A549 (cell line): ENCODE measurements around the gene BNC2. TPM values are rescaled to one million over a fixed set of nuclear protein-coding genes. Genes with fewer than 3 reads are reported as not detected.

Source experiments
- ATAC-seq, 2 experiments: fragments of 200-7000 bp in 1 of 2; fragments of >200 bp in 1 of 2; cut with Nextera tagmentation in 1 of 2; cut with Tn5 transposase in 1 of 2; 3 replicates each; pipeline versions ENCODE4 v1.8.0 to v1.9.1; 2018 to 2020; ENCODE audit warnings: mild to moderate bottlenecking in 1 of 2, moderate library complexity in 1 of 2
- CTCF ChIA-PET: fragments of 300-600 bp; sonication (Branson Sonifier 250); formaldehyde crosslinking; extraction: SDS; loops from one replicate; lab custom pipeline; 2021; ENCODE audit warnings: antibody characterized with exemption, inconsistent platforms; lab: Yijun Ruan, JAX
- POLR2A ChIA-PET: fragments of 350-600 bp; formaldehyde crosslinking; extraction: SDS; loops from one replicate; lab custom pipeline; 2021; ENCODE audit warnings: antibody characterized with exemption, inconsistent platforms; lab: Yijun Ruan, JAX
- DNase-seq, 2 experiments: peaks; one replicate each; pipeline versions ENCODE4 v3.0.0 to v3.0.0-alpha.2; 2011 to 2016; ENCODE audit warnings: low read depth in 1 of 2, low spot score in 1 of 2
- FAIRE-seq: peaks from 2 replicates; lab custom pipeline; 2011; peaks lifted over from hg19 to GRCh38; lab: Jason Lieb, UNC
- H3K27ac ChIP-seq, 2 experiments: fragments of >200 bp; sonication (Bioruptor Twin); formaldehyde crosslinking; 3 replicates each; pipeline ENCODE4 v1.5.1; 2016 to 2017
- H3K4me1 ChIP-seq: fragments of >200 bp; sonication (Bioruptor Twin); formaldehyde crosslinking; 3 replicates; pipeline ENCODE4 v1.6.1; 2016
- H3K4me2 ChIP-seq: fragments of >200 bp; sonication (Bioruptor Twin); formaldehyde crosslinking; 3 replicates; pipeline ENCODE4 v1.6.1; 2016
- H3K4me3 ChIP-seq: fragments of >200 bp; sonication (Bioruptor Twin); formaldehyde crosslinking; 3 replicates; pipeline ENCODE4 v1.5.1; 2016
- H3K9me3 ChIP-seq: fragments of >200 bp; sonication (Bioruptor Twin); formaldehyde crosslinking; 3 replicates; pipeline ENCODE4 v1.6.1; 2016
- CEBPB ChIP-seq, 2 experiments: fragments of >200 bp in 1 of 2; sonication (Bioruptor Twin) in 1 of 2; formaldehyde crosslinking in 1 of 2; IDR thresholded peaks; 2 replicates each; pipeline ENCODE4 v1.6.1; 2012 to 2016
- CTCF ChIP-seq: fragments of >200 bp; sonication (Bioruptor Twin); formaldehyde crosslinking; IDR thresholded peaks from 3 replicates; pipeline ENCODE4 v1.5.1; 2016
- EP300 ChIP-seq, 2 experiments: fragments of >200 bp; sonication (Bioruptor Twin); formaldehyde crosslinking; IDR thresholded peaks; 2 replicates in 1 of 2; 3 replicates in 1 of 2; pipeline ENCODE4 v1.6.1; 2016 to 2017
- FOSB ChIP-seq: fragments of 250-450 bp; sonication (Bioruptor Pico); IDR thresholded peaks from 2 replicates; pipeline ENCODE4 v1.5.0; 2020; ENCODE audit warnings: mild to moderate bottlenecking, moderate library complexity
- FOSL2 ChIP-seq, 2 experiments: fragments of 450-650 bp in 1 of 2; fragments of >200 bp in 1 of 2; sonication (Bioruptor Twin) in 1 of 2; formaldehyde crosslinking; IDR thresholded peaks; 2 replicates each; pipeline versions ENCODE4 v1.5.0 to v1.6.1; 2016 to 2020; ENCODE audit warnings: mild to moderate bottlenecking in 1 of 2, moderate library complexity in 1 of 2
- GATA3 ChIP-seq: IDR thresholded peaks from 2 replicates; pipeline ENCODE4 v1.6.1; 2012; ENCODE audit warnings: borderline replicate concordance
- HES2 ChIP-seq: fragments of >200 bp; sonication (Bioruptor Twin); formaldehyde crosslinking; IDR thresholded peaks from 2 replicates; pipeline ENCODE4 v1.6.1; 2016
- HEYL ChIP-seq: fragments of 250-450 bp; sonication (Bioruptor Pico); IDR thresholded peaks from 2 replicates; pipeline ENCODE4 v1.8.0; 2021; ENCODE audit warnings: mild to moderate bottlenecking, moderate library complexity
- HOXB5 ChIP-seq: fragments of 250-450 bp; sonication (Bioruptor Pico); IDR thresholded peaks from 2 replicates; pipeline ENCODE4 v1.5.0; 2020; ENCODE audit warnings: mild to moderate bottlenecking, moderate library complexity
- JUN ChIP-seq, 2 experiments: fragments of >200 bp; sonication (Bioruptor Twin); formaldehyde crosslinking; IDR thresholded peaks; 2 replicates in 1 of 2; 3 replicates in 1 of 2; pipeline ENCODE4 v1.6.1; 2016 to 2017
- MAFK ChIP-seq: fragments of 450-650 bp; IDR thresholded peaks from 2 replicates; pipeline ENCODE4 v1.6.1; 2014; ENCODE audit not compliant: partially characterized antibody
- MAZ ChIP-seq: fragments of 150-350 bp; IDR thresholded peaks from 2 replicates; pipeline ENCODE4 v1.6.1; 2014; ENCODE audit warnings: antibody characterized with exemption, low read depth, low read length, borderline replicate concordance
- MYC ChIP-seq: IDR thresholded peaks from 2 replicates; pipeline ENCODE4 v1.6.1; 2012; ENCODE audit warnings: mild to moderate bottlenecking, inconsistent platforms, low read length, improper control_type of control experiment, borderline replicate concordance
- NR3C1 ChIP-seq: fragments of >200 bp; sonication (Bioruptor Twin); formaldehyde crosslinking; IDR thresholded peaks from 3 replicates; pipeline ENCODE4 v1.6.1; 2017
- PBX3 ChIP-seq: IDR thresholded peaks from 2 replicates; pipeline ENCODE4 v1.6.1; 2012
- PHF8 ChIP-seq: fragments of 200-600 bp; sonication (generic); IDR thresholded peaks from 2 replicates; pipeline ENCODE4 v1.6.1; 2016; ENCODE audit warnings: low read depth, mild to moderate bottlenecking, antibody characterized with exemption, moderate library complexity, borderline replicate concordance
- POLR2A ChIP-seq: IDR thresholded peaks from 2 replicates; pipeline ENCODE4 v1.6.1; 2012; ENCODE audit warnings: mild to moderate bottlenecking, low read length
- RCOR1 ChIP-seq: fragments of 150-350 bp; IDR thresholded peaks from 2 replicates; pipeline ENCODE4 v1.6.1; 2014; ENCODE audit warnings: antibody characterized with exemption, low read length, low read depth
- SMC3 ChIP-seq: fragments of >200 bp; sonication (Bioruptor Twin); formaldehyde crosslinking; IDR thresholded peaks from 3 replicates; pipeline ENCODE4 v1.6.1; 2018; ENCODE audit warnings: inconsistent platforms
- USF2 ChIP-seq: fragments of 450-650 bp; IDR thresholded peaks from 2 replicates; pipeline ENCODE4 v1.6.1; 2014; ENCODE audit warnings: antibody characterized with exemption
- ZC3H11A ChIP-seq: fragments of 450-650 bp; IDR thresholded peaks from 2 replicates; pipeline ENCODE4 v1.6.1; 2014; ENCODE audit warnings: antibody characterized with exemption, mild to moderate bottlenecking
- WGBS: methylation state at CpG from one replicate; pipeline ENCODE4 v1.1.6; 2017; ENCODE audit errors: missing lambda C conversion rate; 5-methylcytosine and 5-hydroxymethylcytosine counted together
- polyA plus RNA-seq, 4 experiments: library from polyadenylated mRNA; depleted of rRNA in 3 of 4; stranded (reverse); fragments of >200 nt; fragmentation: RNase III in 1 of 4; extraction: RNeasy Plus Mini Kit Qiagen cat#74134 plus additional on column Dnase treatment in 1 of 4; gene quantifications; 2 replicates in 3 of 4; 3 replicates in 1 of 4; pipeline ENCODE4 v1.2.3, GENCODE V29; 2011 to 2017
- TF ChIP-seq, protein P1 (sequence below): fragments of >200 bp; sonication (Bioruptor Twin); formaldehyde crosslinking; IDR thresholded peaks from 3 replicates; pipeline ENCODE4 v1.6.1; 2016
- TF ChIP-seq, protein P2 (sequence below): IDR thresholded peaks from 2 replicates; pipeline ENCODE4 v1.6.1; 2012
- TF ChIP-seq, protein P3 (sequence below): fragments of 250-450 bp; sonication (Bioruptor Pico); IDR thresholded peaks from 2 replicates; pipeline ENCODE4 v1.5.0; 2020; ENCODE audit warnings: low read depth, mild to moderate bottlenecking, moderate library complexity
- TF ChIP-seq, protein P4 (sequence below): IDR thresholded peaks from 2 replicates; pipeline ENCODE4 v1.6.1; 2012; ENCODE audit warnings: low read depth, borderline replicate concordance

Gene BNC2
- polyA plus RNA-seq, 2 of the 4 experiments (the other 2 are of a cell fraction) = 6.2 to 7.5 TPM

DNA sequence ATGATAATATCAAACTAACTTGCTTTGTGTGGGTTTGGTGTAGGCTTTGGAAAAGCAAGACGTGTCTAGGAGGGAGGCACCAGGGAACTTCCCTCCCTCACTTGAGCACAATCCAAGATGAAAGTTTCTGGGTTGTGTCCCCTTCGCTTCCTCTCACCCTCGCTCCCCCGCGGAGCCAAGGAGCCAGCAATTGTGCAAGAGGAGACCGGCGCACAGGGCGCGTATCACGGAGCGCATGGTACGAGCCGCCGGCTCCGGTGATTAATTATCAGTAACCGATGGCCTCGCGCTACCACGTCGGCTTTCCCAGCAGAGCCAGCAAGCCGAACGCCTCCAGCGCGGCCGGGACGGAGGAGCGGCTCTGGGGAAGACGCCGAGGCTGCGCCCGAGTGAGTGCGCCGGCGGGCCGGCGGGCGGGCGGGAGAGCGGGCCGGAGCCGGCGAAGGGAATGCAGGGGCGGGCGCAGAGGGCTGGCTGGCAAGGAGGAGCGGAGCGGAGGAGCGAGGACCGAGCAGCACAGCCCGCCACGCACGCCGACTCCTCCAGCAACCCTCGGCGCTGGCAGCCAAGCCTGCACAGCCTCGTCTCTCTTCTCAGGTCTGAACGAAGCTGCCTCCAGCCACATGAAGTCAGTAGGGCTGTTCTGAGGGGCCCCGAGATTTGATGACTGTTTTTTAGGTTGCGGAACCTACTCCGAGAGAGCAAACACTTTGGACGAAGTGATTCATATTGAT lies 143.6 kb downstream of the BNC2 start:
- H3K4me3 ChIP-seq = peak overlapping the region; percentile 52
- CTCF ChIA-PET = interaction anchor here (0.8 to 1.4 kb wide), 8 partner anchors 7 to 538 kb away, joined by 3 to 4 read pairs (median 3); no protein-coding TSS in a partner anchor
- peak; percentile 63 to 84 for DNase-seq
- peak in 1 of 2 experiments; percentile 34; a peak in 1 of 5 replicates for TF ChIP-seq EP300 (IDR thresholded peaks at IDR 0.05)
- TF ChIP-seq HES2 = no peak
- no peak for TF ChIP-seq PHF8
- TF ChIP-seq FOSL2 (IDR thresholded peaks at IDR 0.05) = no peak
- peak; percentile 2; the same call in 1 of the 2 replicates for TF ChIP-seq FOSL2 (CRISPR knock-in tag; IDR thresholded peaks at IDR 0.05)
- no peak for TF ChIP-seq CTCF
- peak in 1 of 2 experiments; percentile 93; a peak in 3 of 5 replicates for TF ChIP-seq JUN (IDR thresholded peaks at IDR 0.05)
- no peak for TF ChIP-seq RCOR1
- TF ChIP-seq HEYL (CRISPR knock-in tag) = no peak
- TF ChIP-seq MAZ = no peak
- TF ChIP-seq SMC3 = 0 out of 3 replicates have a peak, but pooled peaks have one; percentile 20
- TF ChIP-seq ZC3H11A = no peak
- TF ChIP-seq, protein P1, sequence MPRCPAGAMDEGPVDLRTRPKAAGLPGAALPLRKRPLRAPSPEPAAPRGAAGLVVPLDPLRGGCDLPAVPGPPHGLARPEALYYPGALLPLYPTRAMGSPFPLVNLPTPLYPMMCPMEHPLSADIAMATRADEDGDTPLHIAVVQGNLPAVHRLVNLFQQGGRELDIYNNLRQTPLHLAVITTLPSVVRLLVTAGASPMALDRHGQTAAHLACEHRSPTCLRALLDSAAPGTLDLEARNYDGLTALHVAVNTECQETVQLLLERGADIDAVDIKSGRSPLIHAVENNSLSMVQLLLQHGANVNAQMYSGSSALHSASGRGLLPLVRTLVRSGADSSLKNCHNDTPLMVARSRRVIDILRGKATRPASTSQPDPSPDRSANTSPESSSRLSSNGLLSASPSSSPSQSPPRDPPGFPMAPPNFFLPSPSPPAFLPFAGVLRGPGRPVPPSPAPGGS = peak; percentile 77
- TF ChIP-seq PBX3 = 0 out of 2 replicates have a peak, but pooled peaks have one; percentile 6
- TF ChIP-seq POLR2A = peak; percentile 35
- no peak for TF ChIP-seq USF2
- peak; percentile 68; the same call in 1 of the 2 replicates for TF ChIP-seq MYC
- TF ChIP-seq FOSB = no peak
- TF ChIP-seq, protein P2, sequence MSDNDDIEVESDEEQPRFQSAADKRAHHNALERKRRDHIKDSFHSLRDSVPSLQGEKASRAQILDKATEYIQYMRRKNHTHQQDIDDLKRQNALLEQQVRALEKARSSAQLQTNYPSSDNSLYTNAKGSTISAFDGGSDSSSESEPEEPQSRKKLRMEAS = peak; percentile 90
- TF ChIP-seq, protein P3, sequence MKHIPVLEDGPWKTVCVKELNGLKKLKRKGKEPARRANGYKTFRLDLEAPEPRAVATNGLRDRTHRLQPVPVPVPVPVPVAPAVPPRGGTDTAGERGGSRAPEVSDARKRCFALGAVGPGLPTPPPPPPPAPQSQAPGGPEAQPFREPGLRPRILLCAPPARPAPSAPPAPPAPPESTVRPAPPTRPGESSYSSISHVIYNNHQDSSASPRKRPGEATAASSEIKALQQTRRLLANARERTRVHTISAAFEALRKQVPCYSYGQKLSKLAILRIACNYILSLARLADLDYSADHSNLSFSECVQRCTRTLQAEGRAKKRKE (CRISPR knock-in tag) = no peak
- TF ChIP-seq CEBPB (IDR thresholded peaks at IDR 0.05) = peak; percentile 93 to 97
- no peak for TF ChIP-seq NR3C1
- no peak for TF ChIP-seq MAFK
- peak; percentile 29; the same call in 1 of the 2 replicates for TF ChIP-seq HOXB5 (CRISPR knock-in tag)
- TF ChIP-seq, protein P4, sequence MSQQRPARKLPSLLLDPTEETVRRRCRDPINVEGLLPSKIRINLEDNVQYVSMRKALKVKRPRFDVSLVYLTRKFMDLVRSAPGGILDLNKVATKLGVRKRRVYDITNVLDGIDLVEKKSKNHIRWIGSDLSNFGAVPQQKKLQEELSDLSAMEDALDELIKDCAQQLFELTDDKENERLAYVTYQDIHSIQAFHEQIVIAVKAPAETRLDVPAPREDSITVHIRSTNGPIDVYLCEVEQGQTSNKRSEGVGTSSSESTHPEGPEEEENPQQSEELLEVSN = peak; percentile 63
- no peak for TF ChIP-seq GATA3
- TF ChIP-seq, all 56 proteins: peak for 12
- Histone ChIP-seq H3K4me1 (peaks cover 50% of the 10 kb centered on the region), H3K27ac (peak overlapping the region; percentile 82 to 90), H3K4me2 (peak overlapping the region; percentile 95), H3K9me3 (no peaks in the 10 kb centered on the region)
- peak; percentile 89 to 93 for ATAC-seq
- POLR2A ChIA-PET = interaction anchor here (1.7 to 2.0 kb wide), 2 partner anchors 22 to 24 kb away, joined by 6 to 13 read pairs; no protein-coding TSS in a partner anchor
- WGBS = 4% methylated on average over 15 of the region's 60 CpGs
- no peak for FAIRE-seq
